Measurements from ENCODE around the gene MIOX. TPM values are rescaled to one million over a fixed set of nuclear protein-coding genes. Genes with fewer than 3 reads are reported as not detected.
A peak's percentile ranks its signal among the peaks of the same experiment; 100 is the strongest.

MIOX gene
- total RNA-seq, 1 experiment from 2014 or later: 1.9 TPM

- in situ Hi-C loops (cut with HindIII; ENCODE audit: low pct_unique_long_range_greater_than_20kb, low sequenced_read_pairs): no loop called here
- DNase-seq (ENCODE audit: low read depth): no peak
These were observed 35.6 kb downstream of the MIOX start for GRCh38 chr22:50522208-50522805.

- DNase-seq (ENCODE audit: low read depth): no peak
- in situ Hi-C loops (cut with HindIII; ENCODE audit: low pct_unique_long_range_greater_than_20kb, low sequenced_read_pairs): no loop called here
These were observed 36.3 kb downstream of the MIOX start for GRCh38 chr22:50522806-50523438.

- in situ Hi-C loops (cut with HindIII; ENCODE audit: low pct_unique_long_range_greater_than_20kb, low sequenced_read_pairs): no loop called here
- DNase-seq (ENCODE audit: low read depth): no peak
These were observed 36.8 kb downstream of the MIOX start for GRCh38 chr22:50523458-50523805.

GRCh38 chr22:50523806-50524675, 37.4 kb downstream of the MIOX start:
- in situ Hi-C loops (cut with HindIII; ENCODE audit: low pct_unique_long_range_greater_than_20kb, low sequenced_read_pairs): no loop called here
- DNase-seq (ENCODE audit: low read depth): no peak

- in situ Hi-C loops (cut with HindIII; ENCODE audit: low pct_unique_long_range_greater_than_20kb, low sequenced_read_pairs): no loop called here
- DNase-seq (ENCODE audit: low read depth): no peak
These were observed 38.0 kb downstream of the MIOX start for GRCh38 chr22:50524676-50525103.

GRCh38 chr22:50525104-50525857, 38.6 kb downstream of the MIOX start, which contains the start of gene SCO2:
SCO2 (minus strand) TSS chr22:50525598; CDS start chr22:50524411, 1,187 bp downstream.
- in situ Hi-C loops (cut with HindIII; ENCODE audit: low pct_unique_long_range_greater_than_20kb, low sequenced_read_pairs): no loop called here
- peak; percentile 98 for DNase-seq (ENCODE audit: low read depth)

GRCh38 chr22:50525858-50526107, 39.1 kb downstream of the MIOX start:
- in situ Hi-C loops (cut with HindIII; ENCODE audit: low pct_unique_long_range_greater_than_20kb, low sequenced_read_pairs): no loop called here
- DNase-seq (ENCODE audit: low read depth): no peak

GRCh38 chr22:50526108-50526833, 39.6 kb downstream of the MIOX start:
- peak; percentile 91 for DNase-seq (ENCODE audit: low read depth)
- in situ Hi-C loops (cut with HindIII; ENCODE audit: low pct_unique_long_range_greater_than_20kb, low sequenced_read_pairs): no loop called here

GRCh38 chr22:50526834-50527801, 40.5 kb downstream of the MIOX start:
- DNase-seq (ENCODE audit: low read depth): peak; percentile 83
- in situ Hi-C loops (cut with HindIII; ENCODE audit: low pct_unique_long_range_greater_than_20kb, low sequenced_read_pairs): no loop called here

- DNase-seq (ENCODE audit: low read depth): no peak
These were observed 41.4 kb downstream of the MIOX start for GRCh38 chr22:50527921-50528681.

GRCh38 chr22:50528682-50529415, 42.2 kb downstream of the MIOX start:
- DNase-seq (ENCODE audit: low read depth): no peak

More at GRCh38 chr22:50527921-50528681, 41.4 kb downstream of the MIOX start:
- in situ Hi-C loops (cut with HindIII; ENCODE audit: low pct_unique_long_range_greater_than_20kb, low sequenced_read_pairs): no loop called here

GRCh38 chr22:50529416-50529896, 42.8 kb downstream of the MIOX start:
- DNase-seq (ENCODE audit: low read depth): no peak
- in situ Hi-C loops (cut with HindIII; ENCODE audit: low pct_unique_long_range_greater_than_20kb, low sequenced_read_pairs): no loop called here

More at GRCh38 chr22:50528682-50529415, 42.2 kb downstream of the MIOX start:
- in situ Hi-C loops (cut with HindIII; ENCODE audit: low pct_unique_long_range_greater_than_20kb, low sequenced_read_pairs): no loop called here

GRCh38 chr22:50529897-50530579, 43.4 kb downstream of the MIOX start, which contains the start of gene TYMP:
TYMP (minus strand) TSS chr22:50530012; CDS start chr22:50529709, 303 bp downstream.
- DNase-seq (ENCODE audit: low read depth): peak; percentile 94
- in situ Hi-C loops (cut with HindIII; ENCODE audit: low pct_unique_long_range_greater_than_20kb, low sequenced_read_pairs): no loop called here

GRCh38 chr22:50530580-50530876, 43.9 kb downstream of the MIOX start:
- no peak for DNase-seq (ENCODE audit: low read depth)
- in situ Hi-C loops (cut with HindIII; ENCODE audit: low pct_unique_long_range_greater_than_20kb, low sequenced_read_pairs): no loop called here

- DNase-seq (ENCODE audit: low read depth): peak; percentile 88
- in situ Hi-C loops (cut with HindIII; ENCODE audit: low pct_unique_long_range_greater_than_20kb, low sequenced_read_pairs): no loop called here
These were observed 44.4 kb downstream of the MIOX start for GRCh38 chr22:50530877-50531545.

Data from Caki2 (cell line).